ENCODE results near the gene RUNX1.

RUNX1 gene

DNA sequence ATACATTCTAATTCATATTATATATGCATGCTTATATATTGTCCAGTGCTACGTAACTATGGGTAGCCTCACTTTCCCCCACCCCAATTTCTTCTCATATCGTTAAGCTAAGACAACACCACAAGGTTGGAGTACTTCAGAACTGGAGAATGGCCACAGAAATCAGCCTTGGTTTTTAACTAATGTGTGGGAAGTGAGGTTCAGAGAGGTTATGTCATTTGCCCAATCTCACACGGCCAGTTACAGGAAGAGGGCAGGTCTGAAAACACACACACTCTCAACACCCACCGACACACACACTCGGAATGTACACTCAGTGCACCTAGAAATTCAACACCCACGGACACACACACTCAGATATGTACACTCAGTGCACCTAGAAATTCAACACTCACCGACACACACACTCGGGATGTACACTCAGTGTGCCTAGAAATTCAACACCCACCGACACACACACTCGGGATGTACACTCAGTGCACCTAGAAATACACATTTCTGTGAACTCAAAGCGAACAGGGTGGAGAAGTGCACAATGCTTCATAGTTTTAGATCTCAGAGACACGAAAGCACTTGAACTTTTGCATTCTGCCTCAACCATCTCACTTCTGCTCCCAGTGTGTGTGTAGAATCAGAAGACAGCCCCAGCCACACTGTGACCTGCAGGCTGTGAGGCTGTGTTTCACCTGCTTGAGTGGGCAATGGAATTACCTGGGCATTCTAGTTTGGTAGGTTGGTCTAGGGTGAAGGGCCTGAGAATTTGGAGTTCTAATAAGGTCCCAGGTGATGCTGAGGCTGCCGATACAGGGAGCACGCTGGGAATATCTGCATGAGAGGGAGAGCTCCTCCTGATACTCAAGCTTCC, 209.9 kb downstream of the RUNX1 start:
- no peak for TF ChIP-seq ZFX (IDR thresholded peaks at IDR 0.05)
- TF ChIP-seq, protein P1, sequence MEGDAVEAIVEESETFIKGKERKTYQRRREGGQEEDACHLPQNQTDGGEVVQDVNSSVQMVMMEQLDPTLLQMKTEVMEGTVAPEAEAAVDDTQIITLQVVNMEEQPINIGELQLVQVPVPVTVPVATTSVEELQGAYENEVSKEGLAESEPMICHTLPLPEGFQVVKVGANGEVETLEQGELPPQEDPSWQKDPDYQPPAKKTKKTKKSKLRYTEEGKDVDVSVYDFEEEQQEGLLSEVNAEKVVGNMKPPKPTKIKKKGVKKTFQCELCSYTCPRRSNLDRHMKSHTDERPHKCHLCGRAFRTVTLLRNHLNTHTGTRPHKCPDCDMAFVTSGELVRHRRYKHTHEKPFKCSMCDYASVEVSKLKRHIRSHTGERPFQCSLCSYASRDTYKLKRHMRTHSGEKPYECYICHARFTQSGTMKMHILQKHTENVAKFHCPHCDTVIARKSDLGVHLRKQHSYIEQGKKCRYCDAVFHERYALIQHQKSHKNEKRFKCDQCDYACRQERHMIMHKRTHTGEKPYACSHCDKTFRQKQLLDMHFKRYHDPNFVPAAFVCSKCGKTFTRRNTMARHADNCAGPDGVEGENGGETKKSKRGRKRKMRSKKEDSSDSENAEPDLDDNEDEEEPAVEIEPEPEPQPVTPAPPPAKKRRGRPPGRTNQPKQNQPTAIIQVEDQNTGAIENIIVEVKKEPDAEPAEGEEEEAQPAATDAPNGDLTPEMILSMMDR (conservative IDR thresholded peaks at IDR 0.05): no peak
- no peak overlapping the region for H3K27ac ChIP-seq

DNA sequence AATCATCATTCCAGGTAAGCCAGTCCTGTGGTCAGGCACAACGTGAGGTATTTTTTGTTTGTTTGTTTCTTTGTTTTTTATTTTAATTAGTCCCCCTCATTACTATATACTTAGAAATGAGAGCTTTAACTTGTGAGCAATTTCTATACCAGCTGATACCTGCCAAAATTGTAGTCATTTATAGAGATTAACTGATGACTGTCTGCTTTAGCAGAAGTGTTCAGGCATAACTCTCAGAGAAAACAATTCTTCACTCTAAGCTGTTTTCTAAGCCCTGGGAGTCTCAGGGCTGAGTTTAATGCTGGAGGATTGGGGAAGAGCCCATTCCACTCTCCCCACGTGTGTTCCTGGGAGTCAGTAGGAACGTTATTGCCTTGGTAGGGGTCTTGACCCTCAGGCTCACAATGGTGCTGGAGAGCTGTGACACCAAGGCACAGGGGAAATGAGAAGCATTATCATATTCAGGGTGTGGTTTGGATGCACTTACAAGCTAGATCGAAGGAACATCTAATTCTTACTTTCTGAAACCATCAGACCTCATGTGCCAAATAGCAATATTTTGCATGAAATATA, 212.1 kb downstream of the RUNX1 start:
- no peak for TF ChIP-seq ZFX (IDR thresholded peaks at IDR 0.05)
- TF ChIP-seq, protein P1 (conservative IDR thresholded peaks at IDR 0.05): no peak
- H3K27ac ChIP-seq: no peak overlapping the region

DNA sequence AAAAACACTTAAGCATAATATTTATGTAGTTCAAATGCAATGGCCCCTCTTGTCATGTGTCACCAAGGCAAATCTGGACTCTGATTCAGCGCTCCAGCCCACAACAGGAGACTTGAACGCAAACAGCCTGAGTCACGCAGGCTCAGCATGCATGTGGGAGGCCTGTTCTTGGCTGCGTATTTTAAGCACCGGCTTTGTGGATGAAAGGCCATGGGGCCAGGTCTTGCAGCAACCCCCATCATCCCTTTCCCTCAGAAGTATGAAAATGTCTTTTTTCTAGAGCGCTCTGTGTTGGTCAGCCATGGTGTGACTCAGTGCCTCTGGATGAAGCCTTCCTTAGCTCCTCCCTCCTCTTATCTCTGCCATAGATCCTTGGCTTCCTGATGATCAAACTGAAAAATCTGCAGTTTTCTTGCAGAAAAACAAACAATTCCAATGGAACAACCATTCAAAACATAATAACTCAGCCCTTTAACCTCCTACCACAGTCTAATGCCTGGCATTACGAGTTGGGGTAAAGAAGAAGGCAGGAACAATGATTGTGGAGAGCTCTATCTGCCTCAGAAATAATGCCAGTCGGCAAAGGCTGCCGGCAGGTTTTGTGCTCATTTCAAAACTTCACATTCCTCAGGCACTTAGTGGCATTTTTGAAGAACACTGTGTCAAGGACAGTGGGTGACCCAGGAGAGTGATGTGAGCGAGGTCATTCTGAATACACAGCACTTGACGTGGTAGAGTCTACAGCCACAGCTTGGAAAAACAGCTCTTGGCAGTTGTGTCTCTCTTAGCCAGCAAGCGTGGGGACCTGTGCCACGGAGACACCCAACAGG, 212.8 kb downstream of the RUNX1 start:
- TF ChIP-seq, protein P1 (conservative IDR thresholded peaks at IDR 0.05): no peak
- TF ChIP-seq ZFX (IDR thresholded peaks at IDR 0.05): no peak
- H3K27ac ChIP-seq: no peak overlapping the region

DNA sequence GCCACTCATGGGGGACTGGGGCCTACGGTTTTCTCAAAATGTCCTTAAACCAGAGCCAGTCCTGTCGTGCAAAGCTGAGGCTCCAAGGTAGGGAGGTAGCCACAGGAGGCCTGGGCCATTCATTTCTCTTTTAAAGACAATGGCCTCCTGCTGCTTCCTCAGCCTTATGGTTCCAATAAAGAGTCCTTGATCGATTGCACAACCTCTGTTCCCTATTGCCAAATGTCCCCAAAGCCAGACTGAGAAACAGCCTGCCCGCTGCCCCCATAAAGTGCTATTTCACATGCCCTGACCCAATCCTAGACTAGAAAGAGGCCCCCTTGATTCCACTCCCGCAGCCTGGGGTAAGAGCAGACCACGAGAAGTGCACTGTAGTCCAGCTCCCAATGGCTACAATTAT, 213.6 kb downstream of the RUNX1 start:
- no peak for TF ChIP-seq ZFX (IDR thresholded peaks at IDR 0.05)
- TF ChIP-seq, protein P1 (conservative IDR thresholded peaks at IDR 0.05): no peak
- no peak overlapping the region for H3K27ac ChIP-seq

DNA sequence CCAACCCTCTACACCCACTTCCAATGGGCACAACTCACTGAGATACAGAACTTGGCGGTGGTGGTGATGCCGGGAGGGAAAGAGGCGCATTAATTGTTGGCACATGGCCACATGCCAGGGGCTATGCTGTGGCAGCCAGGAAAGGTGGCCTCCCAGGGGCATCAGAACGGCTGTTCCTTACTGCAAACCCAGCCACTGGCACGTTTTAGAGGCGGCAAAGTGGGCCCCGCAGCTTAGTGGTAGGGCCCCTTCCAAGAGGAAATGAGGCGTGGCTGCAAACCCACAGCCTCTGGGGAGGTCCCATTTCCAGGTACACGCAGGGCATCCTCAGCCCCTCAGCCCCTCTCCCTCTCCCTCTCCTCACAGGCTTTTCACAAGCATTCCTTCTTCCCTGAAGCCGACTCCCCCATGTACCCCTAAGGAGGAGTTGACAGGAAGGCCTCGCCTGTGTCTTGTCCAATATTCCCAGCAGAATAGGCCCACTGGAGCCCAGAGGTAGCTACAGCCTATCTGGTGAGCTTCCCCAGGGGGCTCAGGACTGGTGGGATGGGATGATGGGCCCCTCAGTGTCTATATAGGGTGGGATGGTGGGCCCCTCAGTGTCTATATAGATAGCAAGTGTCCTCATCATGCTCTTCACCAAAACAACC, 214.1 kb downstream of the RUNX1 start:
- no peak for TF ChIP-seq ZFX (IDR thresholded peaks at IDR 0.05)
- TF ChIP-seq, protein P1 (conservative IDR thresholded peaks at IDR 0.05): no peak
- no peak overlapping the region for H3K27ac ChIP-seq

DNA sequence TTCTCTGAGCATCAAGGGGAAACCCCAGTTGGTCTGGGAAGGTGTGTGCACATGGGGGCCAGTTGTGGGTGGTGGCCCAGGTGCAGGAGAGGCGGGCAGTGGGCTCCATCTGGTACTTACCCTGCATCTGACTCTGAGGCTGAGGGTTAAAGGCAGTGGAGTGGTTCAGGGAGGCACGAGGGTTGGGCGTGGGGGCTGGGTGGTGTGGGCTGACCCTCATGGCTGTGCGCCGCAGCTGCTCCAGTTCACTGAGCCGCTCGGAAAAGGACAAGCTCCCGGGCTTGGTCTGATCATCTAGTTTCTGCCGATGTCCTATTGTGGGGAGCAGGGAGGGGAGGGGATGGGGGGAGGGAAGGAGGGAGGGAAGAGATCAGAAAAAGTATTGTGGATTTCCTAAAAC, 214.8 kb downstream of the RUNX1 start:
- H3K27ac ChIP-seq: no peak overlapping the region
- TF ChIP-seq ZFX (IDR thresholded peaks at IDR 0.05): no peak
- TF ChIP-seq, protein P1 (conservative IDR thresholded peaks at IDR 0.05): no peak

Data from C4-2B (cell line).